ENCODE data around the gene RPS21.

The RPS21 gene

DNA sequence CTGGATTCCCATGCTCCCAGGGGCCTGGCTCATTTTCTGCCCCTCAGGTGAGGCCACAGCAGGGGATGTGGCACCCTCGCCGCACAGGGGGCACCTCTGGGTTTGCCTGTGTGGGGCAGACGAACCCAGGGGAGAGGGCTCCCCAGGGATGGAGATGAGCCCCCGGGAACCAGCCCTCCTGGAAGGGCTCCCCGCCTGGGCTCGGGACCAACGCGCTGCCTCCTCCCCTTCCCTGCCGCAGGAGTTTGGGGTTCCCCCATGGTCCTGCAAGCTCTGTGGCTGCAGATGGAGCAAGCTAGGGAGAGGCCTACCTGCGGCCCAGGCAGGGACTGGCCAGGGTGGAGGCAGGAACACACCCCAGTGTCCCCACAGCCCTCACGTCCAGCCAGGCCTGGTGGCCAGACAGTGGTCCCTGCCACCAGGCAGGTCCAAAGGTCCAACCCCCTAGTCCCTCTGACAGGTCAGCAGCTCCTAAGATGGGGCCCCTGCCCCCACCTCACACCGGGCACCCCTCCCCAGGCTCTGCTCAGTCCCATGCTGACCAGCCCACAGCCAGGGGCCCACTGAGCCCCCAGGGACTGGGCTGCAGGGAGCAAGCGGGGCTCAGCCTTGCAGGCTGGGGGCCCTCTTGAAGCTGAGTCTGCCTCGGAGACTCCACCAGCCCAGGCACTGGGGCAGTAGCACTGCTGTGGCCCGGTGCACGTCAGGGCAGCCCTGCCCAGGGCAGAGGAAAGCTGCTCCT lies 33.4 kb upstream of the RPS21 start:
- in situ Hi-C loops (cut with MboI; ENCODE audit: low sequenced_read_pairs), result no loop called here

DNA sequence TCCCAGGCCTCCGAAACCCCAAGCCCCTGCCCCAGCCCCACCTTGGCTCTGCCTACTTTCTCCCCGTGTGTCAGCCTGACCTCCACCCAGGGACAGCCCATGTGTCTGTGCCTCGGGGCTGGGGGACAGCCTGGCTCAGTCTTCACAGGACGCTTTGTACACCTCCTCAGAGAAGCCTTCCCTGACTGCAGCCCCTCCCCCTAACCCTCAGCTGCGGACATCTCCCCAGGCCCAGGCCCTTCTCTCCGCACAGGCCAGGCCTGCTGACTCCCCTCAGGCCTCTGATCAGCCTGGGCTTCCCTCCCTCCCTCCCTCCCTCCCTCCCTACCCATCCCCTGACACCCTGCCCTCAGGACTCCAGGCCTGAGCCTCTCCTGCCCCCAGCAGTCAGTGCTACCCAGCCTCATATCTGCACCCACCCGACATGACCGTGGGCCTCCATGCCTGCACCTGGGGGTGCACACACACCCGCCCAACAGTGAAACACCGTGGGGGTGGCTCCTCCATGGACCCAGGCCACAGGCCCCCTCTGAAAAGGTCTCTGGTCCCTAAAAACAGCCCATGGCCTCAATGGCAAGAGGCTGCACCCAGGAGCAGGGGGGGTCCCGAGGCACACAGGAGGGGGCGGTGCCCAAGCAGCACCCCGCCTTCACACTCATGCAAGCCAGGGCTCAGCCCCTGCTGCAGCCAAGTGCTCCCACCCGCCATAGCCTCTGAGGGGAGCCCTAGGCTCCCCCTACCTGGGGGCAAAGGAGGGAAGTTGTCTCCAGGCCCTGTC lies 32.7 kb upstream of the RPS21 start:
- in situ Hi-C loops (cut with MboI; ENCODE audit: low sequenced_read_pairs), result no loop called here

DNA sequence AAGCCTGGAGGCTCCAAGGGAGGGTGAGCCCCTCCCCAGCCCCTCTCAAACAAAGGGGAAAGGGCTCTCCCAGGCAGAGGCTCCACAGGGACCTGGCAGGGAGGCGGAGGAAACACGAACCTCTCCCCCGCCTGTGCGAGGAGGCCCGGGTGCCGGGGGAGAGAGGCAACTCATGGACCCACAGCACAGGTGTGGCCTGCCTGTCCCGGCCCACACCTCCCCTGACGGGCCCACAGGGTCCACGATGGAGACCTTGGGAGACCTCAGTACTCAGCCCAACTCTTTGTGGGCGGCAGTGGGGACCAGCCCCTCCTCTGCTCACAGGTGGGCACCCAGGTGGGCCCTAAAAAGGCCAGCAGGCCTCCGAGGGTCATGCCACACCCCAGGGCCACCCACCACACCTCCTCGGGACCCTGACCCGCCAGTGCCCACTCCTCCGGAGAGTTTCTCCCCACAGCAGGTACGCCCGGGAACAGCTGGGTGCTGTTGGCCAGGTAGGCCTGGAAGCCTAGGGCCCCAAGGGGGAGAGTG lies 32.0 kb upstream of the RPS21 start:
- in situ Hi-C loops (cut with MboI; ENCODE audit: low sequenced_read_pairs), result no loop called here

DNA sequence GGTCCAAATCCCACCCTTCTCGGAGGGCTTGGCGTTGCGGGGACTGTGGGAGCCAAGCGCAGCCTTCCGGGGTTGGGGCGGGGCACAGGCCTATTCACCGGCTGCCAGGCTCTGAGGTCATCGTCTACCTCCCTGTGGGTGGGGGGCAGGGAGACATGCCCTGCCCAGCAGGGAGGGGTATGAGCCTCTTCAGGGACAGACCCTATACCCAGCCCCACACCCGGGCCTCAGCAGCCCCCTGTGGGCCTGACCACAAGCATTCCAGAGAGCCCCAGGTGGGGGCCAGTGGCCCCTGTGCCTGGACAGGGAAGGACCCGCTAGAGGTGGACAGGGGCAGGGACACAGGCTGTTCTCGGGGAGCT lies 31.4 kb upstream of the RPS21 start:
- in situ Hi-C loops (cut with MboI; ENCODE audit: low sequenced_read_pairs), result no loop called here

DNA sequence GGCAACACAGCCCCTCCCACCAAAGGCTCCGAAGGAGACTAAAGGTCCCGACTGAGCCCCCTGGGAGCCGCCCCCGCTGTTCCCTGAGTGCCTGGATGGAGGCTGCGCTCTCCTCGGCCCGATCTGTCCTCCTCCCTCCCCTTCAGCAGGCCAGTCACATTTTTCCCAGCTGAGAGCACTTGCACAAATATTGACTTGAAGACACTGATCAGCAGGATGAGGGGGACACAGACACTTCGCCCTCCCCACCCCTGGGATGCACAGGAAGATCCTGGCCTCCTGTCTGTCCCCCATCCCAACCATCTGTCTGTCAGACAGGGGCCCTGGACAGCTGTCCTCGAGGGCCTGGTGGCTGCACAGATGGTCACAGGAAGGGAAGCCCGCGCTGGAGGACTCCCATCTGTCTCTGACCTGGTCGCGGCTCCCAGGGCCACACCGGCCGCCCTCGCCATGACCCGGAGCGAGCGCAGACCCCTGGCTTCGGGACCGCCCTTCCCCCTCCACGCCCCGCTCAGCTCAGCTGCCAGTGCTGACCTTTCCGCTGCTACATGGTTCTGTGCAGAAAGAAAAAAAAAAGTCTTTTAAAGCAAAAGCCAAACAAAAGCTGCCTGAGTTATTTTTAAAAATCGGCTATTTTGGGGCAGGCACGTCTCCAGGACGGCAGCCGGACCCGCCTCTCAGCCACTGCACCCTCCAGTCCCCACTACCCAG lies 30.9 kb upstream of the RPS21 start:
- in situ Hi-C loops (cut with MboI; ENCODE audit: low sequenced_read_pairs), result no loop called here

DNA sequence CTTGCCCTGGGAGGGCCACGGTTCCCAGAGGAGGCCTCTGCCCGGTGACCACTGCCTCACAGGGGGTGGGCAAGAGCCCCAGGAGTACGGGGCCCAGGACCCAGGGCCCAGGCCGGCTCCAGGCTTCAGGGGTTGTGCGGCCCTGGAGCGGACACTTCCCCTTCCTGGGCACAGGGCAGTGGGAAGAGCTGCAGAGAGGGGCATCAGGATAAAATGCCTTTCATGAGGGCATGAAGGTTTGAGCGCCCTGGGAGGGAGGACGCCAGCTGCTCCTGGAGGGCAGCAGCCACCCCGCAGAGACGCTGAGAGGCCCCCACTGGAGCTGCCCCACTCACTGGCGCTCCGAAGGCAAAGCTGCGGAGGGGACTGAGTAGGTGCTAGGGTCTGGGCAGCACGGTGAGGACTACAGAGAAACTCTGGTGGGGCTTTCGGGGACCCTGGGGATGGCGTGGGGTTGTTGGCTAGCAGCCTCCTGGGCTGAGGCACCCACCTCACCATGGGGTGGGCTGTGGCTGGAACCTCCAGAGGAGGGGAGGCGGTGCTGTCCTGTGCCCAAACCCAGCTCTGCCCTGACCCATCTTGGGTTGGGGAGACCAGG lies 30.2 kb upstream of the RPS21 start:
- in situ Hi-C loops (cut with MboI; ENCODE audit: low sequenced_read_pairs), result no loop called here

DNA sequence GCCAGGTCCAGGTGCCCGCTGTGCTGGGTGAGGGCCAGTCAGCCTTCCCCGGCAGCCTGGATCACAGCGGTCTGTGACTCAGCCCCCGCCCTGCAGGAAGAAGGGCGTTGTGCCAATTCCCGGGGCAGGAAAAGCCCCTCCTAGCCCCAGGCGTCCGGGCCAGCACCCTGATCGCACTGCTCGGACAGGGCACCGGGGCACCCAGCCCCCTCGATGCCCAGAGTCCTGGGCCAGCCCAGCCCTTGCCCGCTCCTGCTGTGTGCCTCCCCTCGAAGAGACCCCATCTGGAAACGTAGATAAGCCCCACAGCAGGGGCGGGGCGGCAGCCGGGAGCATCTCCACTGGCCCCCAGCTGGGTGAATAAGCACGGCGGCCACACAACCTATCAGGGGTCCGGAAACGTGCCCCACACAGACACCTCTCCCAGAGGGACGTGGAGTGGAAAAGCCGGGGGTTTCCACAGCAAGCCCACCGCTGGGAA lies 29.7 kb upstream of the RPS21 start:
- in situ Hi-C loops (cut with MboI; ENCODE audit: low sequenced_read_pairs), result no loop called here

DNA sequence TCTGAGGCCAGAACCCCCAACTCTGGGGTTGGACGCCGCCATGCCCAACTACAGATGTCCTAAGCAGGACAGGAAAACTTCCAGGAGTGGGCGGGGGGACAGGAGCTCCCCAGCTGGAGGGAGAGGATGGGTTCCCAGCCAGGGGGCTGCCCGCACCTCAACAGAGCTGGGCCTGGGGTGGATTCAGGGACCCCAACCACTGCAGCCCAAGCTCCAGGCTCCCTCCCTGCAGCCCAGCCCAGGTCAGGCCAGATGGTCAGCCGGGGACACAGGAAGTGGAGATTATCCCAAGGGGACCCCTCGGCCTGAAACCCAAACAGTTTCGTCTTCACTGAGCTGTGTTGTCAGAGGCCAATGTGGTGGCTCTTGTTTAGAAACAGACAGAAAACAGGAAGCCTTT lies 29.2 kb upstream of the RPS21 start:
- in situ Hi-C loops (cut with MboI; ENCODE audit: low sequenced_read_pairs), result no loop called here

DNA sequence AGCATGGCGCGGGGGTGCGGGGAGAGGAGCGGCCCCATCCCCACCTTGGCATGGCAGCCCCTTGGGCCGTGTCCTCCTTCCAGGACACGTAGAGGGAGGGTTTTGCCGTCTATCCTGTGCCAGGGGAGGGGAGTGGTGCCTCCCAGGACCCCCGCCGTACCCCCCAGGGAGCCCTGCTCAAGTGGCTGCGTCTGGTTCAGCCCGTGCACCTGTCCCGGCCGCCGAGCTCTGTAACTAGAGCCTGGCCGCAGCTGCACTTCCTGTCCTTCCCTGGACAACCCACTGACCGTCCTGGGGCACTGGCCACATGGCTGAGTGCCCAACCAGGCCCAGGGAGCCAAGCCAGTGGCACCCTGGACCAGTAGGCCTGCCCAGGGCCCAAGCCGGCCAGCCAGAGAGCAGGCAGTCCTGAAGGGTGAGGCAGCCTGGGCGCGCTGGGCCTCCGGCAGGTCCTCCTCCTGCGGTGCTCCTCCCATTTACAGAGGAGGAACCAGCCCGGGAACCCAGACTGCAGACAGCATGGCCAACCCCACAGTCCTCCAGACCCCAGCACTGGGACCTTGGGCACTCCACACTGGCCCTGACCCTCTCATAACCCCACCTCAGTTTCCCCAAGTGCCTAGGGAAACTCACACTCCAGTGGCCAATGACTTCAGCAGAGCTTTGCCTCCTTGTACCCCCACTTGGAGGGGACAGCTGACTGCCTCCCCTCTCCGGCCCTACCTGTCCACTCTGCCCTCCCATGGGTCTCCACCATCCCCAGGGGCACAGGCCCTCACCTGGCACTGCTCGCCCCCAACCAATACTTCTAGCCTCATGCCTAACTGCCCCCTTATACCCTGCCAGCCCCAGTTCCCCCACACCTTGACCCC lies 28.5 kb upstream of the RPS21 start:
- in situ Hi-C loops (cut with MboI; ENCODE audit: low sequenced_read_pairs), result no loop called here

DNA sequence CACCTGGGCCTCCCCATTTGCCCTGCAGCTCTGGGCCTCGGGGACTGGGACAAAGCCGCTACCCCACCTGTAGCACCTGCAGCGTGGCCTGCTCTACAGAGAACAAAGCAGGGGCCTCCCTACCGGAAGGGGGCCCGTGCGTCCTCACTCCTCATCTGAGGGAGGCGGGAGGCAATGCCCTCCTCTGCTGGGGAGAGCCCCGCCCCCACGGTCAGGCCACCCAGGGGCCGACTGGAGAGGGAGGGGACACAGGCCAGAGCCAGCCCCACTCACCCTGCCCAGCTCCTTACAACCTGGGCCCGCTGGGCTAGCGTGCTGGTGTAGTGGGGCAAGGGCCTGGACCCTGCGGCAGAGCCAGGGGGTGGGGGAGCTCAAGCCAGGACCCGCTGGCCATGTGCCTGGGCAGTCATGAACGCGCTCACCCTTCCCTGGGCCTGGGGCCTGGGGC lies 27.8 kb upstream of the RPS21 start:
- in situ Hi-C loops (cut with MboI; ENCODE audit: low sequenced_read_pairs), result no loop called here

DNA sequence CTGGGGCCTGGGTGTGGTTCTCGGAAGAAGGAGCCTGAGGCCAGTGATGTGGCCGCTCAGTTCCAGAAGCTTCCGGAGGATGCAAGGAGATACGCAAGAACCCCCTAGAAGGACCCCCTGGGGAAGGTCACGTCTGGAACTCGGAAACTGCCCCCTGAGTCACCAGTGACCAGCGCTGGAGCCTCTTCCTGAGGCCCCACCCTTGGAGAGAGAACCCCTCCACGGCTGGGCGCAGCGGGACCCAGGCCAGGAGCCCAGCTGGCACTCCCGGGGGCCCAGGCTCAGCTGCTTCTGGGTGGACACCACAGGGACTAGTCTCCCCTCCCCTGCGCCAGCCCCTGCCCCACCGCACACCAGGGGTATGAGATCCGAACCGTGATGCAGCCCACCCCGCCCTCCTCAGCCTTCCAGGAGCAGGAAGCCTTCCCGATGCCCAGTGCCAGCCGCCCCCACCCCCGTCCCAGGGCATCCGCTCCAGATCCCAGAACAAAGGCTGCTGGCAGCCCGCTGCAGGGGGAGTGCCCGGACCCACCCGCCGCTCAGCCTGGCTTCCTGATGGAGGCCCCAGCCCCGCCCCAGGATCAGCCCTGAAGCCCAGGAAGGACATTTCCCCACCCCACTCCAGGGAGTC lies 27.3 kb upstream of the RPS21 start:
- in situ Hi-C loops (cut with MboI; ENCODE audit: low sequenced_read_pairs), result no loop called here

DNA sequence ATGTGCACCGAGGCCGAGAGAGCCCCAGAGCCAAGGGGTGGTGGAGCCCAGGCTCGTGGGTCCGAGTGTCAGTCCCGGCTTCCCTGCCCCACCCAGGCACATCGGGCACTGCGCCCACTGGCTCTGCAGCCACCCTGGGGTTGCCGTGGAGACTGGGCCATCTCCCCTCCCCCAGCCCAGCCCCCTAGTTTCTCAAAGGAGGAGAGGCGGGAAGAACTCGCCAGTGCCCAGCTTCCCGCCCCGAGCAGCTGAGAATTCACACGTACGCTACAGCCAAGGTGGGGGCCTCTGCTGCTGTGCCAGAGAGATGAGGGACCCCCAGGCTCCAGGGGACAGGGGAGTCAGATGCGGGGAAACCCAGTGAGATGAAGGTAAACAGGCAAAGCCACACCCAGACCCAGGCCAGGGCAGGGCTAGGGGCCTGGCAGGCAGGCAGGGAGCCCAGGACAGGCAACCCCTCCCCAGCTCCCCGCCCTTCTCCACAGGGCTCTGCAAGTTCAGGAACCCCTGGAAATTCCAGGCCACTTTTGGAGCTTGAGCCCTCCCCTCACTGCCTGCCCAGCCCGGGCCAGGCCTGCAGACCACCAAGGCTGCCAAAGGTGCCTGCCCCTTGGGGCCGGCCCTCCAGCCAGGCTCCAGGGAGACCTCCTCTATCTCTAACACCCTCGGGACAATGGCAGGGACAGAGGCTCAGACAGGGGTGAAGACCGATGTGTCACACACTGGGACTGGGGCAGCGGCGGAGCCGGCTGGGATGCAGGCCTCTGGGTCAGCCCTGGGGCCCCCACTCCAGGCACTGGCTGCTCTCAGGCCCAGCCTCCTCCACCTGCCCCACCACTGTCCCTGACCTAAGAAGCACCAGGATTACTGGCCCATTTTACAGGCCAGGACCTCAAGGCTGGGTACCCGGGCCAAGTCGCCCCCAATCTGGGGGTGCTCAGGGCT lies 25.8 kb upstream of the RPS21 start:
- in situ Hi-C loops (cut with MboI; ENCODE audit: low sequenced_read_pairs), result no loop called here

DNA sequence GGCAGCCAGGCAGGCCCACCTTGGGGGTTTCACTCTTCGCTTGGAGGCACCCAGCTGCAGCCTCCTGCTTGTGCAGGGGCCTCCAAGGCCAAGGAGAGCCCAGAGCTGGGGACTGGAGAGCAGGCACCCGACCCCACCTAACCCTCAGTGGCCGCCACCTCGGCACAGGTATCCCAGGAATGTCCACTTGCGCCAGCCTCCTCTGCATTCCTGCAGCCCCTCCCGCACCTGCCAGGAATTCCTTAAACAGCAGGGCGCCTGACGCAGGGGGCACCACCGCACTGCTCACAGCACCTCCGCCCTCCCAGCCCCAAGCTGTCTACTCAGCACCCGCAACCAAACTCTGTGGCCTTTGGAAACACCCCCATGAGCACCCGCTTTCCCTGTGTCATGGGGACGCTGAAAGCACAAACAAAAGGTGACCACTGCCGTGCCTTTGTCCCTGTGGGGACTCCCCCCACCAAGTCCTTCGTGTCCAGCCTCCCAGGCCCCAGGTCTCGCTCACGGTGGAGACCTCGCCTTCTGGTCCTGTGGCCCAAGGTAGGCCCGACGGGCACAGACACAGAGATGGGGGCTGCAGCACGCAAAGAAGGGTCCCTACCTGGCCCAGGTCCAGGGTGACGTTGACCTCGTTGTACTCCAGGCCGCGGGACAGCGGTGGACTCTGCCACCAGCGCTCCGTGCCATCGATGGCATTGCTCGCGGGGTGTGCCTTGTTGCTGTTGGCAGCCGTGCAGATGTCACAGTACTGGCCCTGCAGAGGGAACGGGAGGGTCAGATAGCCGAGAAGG lies 24.9 kb upstream of the RPS21 start:
- in situ Hi-C loops (cut with MboI; ENCODE audit: low sequenced_read_pairs), result no loop called here

DNA sequence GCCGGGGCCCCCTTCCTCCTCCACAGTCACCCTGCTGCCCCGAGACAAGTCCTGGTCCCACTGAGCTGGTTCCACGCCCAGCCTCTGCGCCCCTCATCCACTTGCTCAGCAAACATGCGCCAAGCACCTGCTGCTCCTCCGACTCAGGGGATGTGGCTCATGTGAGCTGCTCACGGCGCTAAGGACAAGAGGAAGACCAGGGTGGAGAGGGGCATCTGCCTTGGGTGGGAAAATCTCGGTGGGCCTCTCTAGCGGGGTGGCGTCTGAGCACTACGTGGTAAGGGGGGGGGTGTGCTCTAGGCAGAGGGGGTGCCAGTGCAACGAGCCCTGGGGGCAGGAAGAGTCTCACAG lies 24.3 kb upstream of the RPS21 start:
- in situ Hi-C loops (cut with MboI; ENCODE audit: low sequenced_read_pairs), result no loop called here

DNA sequence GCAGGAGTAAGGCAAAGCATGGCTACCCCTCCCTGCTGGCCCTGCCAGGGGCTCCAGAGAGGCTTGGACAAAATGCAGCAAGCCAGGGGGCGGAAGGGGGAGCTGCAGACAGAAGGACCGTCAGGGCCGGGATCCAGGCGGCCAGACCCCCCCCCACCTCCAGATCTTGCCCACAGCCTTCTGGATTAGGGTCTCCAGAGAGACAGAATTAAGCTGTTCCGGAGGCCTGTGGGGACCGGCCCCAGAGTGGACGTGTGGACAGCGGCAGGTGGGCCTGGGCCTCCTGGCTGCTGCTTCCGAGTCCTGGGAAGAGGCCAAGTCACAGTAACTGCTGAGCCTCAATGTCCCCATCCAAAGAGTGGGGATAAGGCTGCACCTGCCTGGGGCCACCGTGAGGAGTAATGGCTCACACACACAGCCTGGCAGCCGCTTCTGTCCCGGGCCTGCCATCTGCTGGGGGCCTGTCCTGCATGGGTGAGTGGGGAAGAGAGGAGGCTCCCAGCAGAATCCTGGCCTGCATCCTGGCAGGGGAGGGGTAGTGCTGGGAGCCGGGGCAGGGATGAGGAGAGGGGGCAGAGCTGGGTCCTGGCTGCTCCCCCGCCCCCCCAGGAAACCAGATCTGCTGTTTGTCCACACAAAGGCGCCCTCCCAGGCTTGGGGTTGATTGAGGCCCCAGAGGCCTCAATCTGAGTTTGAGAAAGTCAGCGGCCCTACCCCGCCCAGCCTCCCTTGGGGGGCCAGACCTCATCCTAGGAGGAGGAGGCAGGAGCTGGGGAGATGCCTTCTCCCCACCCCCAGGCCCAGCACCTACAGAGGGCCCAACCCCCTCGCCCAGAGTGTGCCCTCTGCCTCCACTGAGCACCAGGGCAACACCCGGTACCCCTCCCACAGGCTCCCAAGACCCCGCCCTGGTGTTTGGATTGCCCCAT lies 23.6 kb upstream of the RPS21 start:
- in situ Hi-C loops (cut with MboI; ENCODE audit: low sequenced_read_pairs), result no loop called here

DNA sequence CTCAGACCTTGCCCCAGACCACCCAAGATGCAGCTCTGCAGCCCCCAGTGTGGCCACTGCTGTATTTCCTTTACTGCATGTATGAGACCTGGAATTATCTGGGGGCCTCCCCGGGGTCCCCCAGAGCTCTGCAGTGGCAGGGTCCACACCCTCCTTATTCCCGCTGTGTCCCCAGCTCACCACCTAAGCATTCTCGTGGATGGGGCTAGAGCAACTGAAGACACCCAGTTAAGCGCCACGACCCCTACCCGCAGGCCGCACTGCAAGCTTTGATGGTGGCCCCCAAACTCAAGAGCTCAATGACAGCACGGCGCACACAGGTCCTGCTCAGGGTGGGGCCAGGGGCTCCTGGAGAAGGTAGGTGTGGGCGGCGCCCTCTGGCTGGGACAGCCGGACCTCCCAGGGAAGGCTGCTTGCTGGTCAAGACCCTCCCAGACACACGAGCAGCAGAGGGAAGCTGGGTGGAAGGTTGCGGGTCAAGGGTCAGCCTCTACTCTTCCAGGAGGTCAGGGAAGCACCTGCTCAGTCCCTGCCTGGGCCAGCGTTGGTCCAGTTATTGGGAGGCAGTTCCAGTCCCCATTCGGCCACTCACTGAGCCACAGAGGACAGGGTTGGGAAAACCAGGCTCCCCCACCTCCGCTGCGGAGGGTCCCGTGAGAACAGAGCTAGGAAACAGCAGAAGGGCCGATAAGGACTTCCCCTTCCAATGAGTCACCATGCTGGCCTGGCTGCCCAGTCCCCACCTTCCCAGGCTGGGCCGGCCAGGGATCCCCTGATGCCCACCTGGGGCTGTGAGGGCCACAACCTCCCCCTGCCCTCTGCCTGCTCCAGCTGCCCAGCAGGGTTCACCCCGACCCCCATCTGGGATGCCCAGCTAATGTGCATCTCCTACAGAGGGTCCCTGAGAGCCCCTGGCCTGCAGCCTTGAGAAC lies 22.7 kb upstream of the RPS21 start:
- in situ Hi-C loops (cut with MboI; ENCODE audit: low sequenced_read_pairs), result no loop called here
